Stomach (tissue), 9 donors: Measurements from ENCODE around the gene SYNDIG1. TPM values are rescaled to one million over a fixed set of nuclear protein-coding genes. Genes with fewer than 3 reads are reported as not detected.

Source experiments
- DNase-seq, 2 donors: peaks; one replicate each; pipeline versions ENCODE4 v3.0.0 to v3.0.0-alpha.2; 2013 to 2019
- H3K27ac ChIP-seq, 5 donors: fragments of 200-600 bp in 4 of 5; sonication (generic) in 4 of 5; one replicate each; pipeline ENCODE4 v1.5.1; 2013 to 2019; ENCODE audit warnings: mild to moderate bottlenecking in 1 of 5, moderate library complexity in 1 of 5
- H3K27me3 ChIP-seq, 3 donors: fragments of 200-600 bp; sonication (generic); one replicate each; pipeline ENCODE4 v1.5.1; 2017 to 2019; ENCODE audit warnings: mixed run types in 1 of 3
- H3K36me3 ChIP-seq, 4 donors: fragments of 200-600 bp; sonication (generic); 1 replicate in 3 of 4; 2 replicates in 1 of 4; pipeline ENCODE4 v1.5.1; 2016 to 2019
- H3K4me1 ChIP-seq, 4 donors: fragments of 200-600 bp; sonication (generic); one replicate each; pipeline ENCODE4 v1.5.1; 2016 to 2019
- H3K4me3 ChIP-seq, 4 donors: fragments of 200-600 bp; sonication (generic) in 3 of 4; one replicate each; pipeline ENCODE4 v1.5.1; 2016 to 2019; ENCODE audit warnings: mild to moderate bottlenecking in 1 of 4
- H3K9me3 ChIP-seq, 4 donors: fragments of 200-600 bp; sonication (generic); one replicate each; pipeline ENCODE4 v1.5.1; 2016 to 2019
- EP300 ChIP-seq: sonication (generic); formaldehyde crosslinking; IDR thresholded peaks from one replicate; pipeline ENCODE4 v1.6.1; 2017; ENCODE audit warnings: antibody characterized with exemption
- POLR2A ChIP-seq, 4 donors: fragments of 450-650 bp; IDR thresholded peaks; one replicate each; pipeline ENCODE4 v1.6.1; 2016; ENCODE audit warnings: antibody characterized with exemption in 4 of 4, control low read depth in 2 of 4, mild to moderate bottlenecking in 1 of 4, moderate library complexity in 1 of 4
- POLR2AphosphoS5 ChIP-seq, 3 donors: sonication (generic); formaldehyde crosslinking; IDR thresholded peaks; one replicate each; pipeline ENCODE4 v1.6.1; 2016; ENCODE audit warnings: antibody characterized with exemption in 3 of 3
- WGBS, 5 donors: extraction: QIAGEN DNeasy Blood & Tissue Kit in 3 of 5; methylation state at CpG; one replicate each; pipeline versions ENCODE4 v1.1.5 to v1.1.7; 2013 to 2018; 5-methylcytosine and 5-hydroxymethylcytosine counted together
- intact Hi-C: fragments of 100-400 bp; cut with DNase I; formaldehyde crosslinking; loops from one replicate; pipeline ENCODE4 v1.15.1; 2023; ENCODE audit warnings: low total_unique reads
- polyA plus RNA-seq, 3 donors: library from polyadenylated mRNA; stranded (reverse); fragments of 200-250 nt; gene quantifications; one replicate each; pipeline ENCODE4 v1.2.3, GENCODE V29; 2013
- total RNA-seq, 5 donors: library from RNA; depleted of rRNA; stranded (reverse); fragments of >200 nt; gene quantifications; one replicate each; pipeline versions ENCODE4 v1.1.0 to v1.2.3, GENCODE V29; 2014 to 2016
- TF ChIP-seq, protein P1 (sequence below), 7 experiments: fragments of 450-650 bp in 4 of 7; fragments of 200-600 bp in 3 of 7; sonication (generic) in 3 of 7; IDR thresholded peaks; one replicate each; pipeline ENCODE4 v1.5.1; 2016 to 2019; ENCODE audit warnings: antibody characterized with exemption in 7 of 7, control low read depth in 2 of 7, mild to moderate bottlenecking in 1 of 7
- donor health status: healthy with polysubstance abuse.
- donor health status: Bipolar disorder and iron deficiency.
- donor health status: healthy.

The SYNDIG1 gene
- total and polyA plus RNA-seq, 8 donors, result 0.29 to 2.0 (median 0.89) TPM; not detected in 4

DNA sequence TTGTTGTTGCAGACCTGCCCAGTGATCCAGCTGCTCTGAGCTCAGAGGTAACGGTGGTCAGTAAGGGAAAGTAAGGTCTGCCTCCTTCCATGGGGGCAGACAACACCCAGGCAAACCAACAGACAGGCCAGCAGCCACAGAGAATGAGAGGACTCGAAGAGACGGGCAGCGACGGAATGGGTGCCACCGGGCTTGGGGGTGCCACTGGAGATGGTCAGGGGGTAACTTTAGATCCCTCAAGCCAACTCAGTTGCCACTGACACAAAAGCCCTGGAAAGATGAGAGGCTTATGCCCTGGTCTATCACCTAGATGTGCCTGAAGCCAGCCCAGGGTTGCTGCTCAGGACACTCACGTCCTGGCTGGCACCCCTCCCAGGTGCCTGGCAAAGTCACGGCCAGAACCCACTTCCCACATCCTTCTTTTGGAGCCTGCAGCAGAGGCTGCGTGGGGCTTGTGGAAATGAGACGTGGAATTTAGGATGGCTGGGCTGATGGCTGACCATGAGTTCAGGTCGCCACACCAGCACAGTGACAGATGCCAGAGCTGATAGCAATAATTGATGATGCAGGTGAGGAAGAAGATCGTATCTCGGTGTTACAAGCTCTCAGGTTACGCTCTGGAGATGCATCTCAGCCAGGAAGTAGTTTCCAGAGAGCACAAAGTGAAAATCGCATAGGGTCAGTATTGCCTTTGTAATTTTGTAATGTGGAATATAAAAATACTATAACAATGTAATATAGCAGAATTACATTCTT, 209.1 kb downstream of the SYNDIG1 start:
- H3K27ac ChIP-seq, result no peak overlapping the region
- intact Hi-C loops, result no loop called here
- H3K36me3 ChIP-seq, result no peaks in the 10 kb centered on the region
- 75 to 86% (median 84%) methylated on average over 15 of the region's 15 CpGs for WGBS, 5 donors
- no peaks in the 10 kb centered on the region for H3K9me3 ChIP-seq
- peaks cover 0 to 11% (median 0%) of the 10 kb centered on the region in 4 donors for H3K4me1 ChIP-seq
- H3K27me3 ChIP-seq, result no peaks in the 10 kb centered on the region
- TF ChIP-seq, protein P1, sequence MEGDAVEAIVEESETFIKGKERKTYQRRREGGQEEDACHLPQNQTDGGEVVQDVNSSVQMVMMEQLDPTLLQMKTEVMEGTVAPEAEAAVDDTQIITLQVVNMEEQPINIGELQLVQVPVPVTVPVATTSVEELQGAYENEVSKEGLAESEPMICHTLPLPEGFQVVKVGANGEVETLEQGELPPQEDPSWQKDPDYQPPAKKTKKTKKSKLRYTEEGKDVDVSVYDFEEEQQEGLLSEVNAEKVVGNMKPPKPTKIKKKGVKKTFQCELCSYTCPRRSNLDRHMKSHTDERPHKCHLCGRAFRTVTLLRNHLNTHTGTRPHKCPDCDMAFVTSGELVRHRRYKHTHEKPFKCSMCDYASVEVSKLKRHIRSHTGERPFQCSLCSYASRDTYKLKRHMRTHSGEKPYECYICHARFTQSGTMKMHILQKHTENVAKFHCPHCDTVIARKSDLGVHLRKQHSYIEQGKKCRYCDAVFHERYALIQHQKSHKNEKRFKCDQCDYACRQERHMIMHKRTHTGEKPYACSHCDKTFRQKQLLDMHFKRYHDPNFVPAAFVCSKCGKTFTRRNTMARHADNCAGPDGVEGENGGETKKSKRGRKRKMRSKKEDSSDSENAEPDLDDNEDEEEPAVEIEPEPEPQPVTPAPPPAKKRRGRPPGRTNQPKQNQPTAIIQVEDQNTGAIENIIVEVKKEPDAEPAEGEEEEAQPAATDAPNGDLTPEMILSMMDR (IDR thresholded peaks at IDR 0.05), result no peak
- no peak for TF ChIP-seq POLR2A (IDR thresholded peaks at IDR 0.05)
- TF ChIP-seq EP300, result no peak
- TF ChIP-seq POLR2AphosphoS5 (IDR thresholded peaks at IDR 0.05), result no peak
- H3K4me3 ChIP-seq, result no peak overlapping the region
- no peak for DNase-seq

DNA sequence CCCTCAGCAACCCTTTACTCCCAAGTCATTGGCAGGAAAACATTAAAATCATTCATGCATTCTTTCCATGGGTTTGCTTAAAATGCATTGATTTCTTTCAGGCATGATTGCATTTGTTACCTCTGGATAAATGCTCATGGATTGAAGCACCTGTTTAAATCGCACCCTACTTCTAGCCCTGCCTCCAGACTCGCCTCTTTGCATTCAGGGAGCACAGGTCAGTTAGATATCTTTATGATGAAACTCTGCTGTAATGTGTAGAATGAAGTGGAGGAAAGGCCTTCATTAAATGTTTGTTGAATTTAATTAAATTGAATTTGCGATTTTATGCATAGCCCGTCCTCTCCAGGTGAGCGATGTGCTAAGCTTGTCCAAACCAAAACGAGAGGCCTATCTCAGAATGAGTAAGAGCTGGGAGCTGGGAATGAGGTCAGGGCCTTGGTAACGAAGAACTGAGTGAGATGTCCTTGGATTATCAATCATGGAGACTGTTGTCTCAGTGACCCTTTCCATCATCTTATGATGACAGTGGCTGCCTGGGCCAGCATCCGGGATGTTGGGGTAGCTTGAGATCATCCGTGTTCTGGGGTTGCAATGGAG, 210.1 kb downstream of the SYNDIG1 start:
- Histone ChIP-seq H3K27me3 (no peaks in the 10 kb centered on the region), H3K36me3 (no peaks in the 10 kb centered on the region), H3K4me1 (peaks cover 0 to 11% (median 0%) of the 10 kb centered on the region in 4 donors), H3K27ac (no peak overlapping the region), H3K9me3 (no peaks in the 10 kb centered on the region), H3K4me3 (no peak overlapping the region)
- intact Hi-C loops, result no loop called here
- 80 to 92% (median 86%) methylated on average over 8 to 9 of the region's 9 CpGs for WGBS, 5 donors
- TF ChIP-seq POLR2A (IDR thresholded peaks at IDR 0.05), result no peak
- no peak for TF ChIP-seq EP300
- no peak for TF ChIP-seq POLR2AphosphoS5 (IDR thresholded peaks at IDR 0.05)
- TF ChIP-seq, protein P1 (IDR thresholded peaks at IDR 0.05), result no peak
- no peak for DNase-seq

- no peak overlapping the region for H3K4me3 ChIP-seq
- H3K9me3 ChIP-seq, result no peaks in the 10 kb centered on the region
- no peak for DNase-seq
- H3K27me3 ChIP-seq, result no peaks in the 10 kb centered on the region
- H3K27ac ChIP-seq, result no peak overlapping the region
- H3K36me3 ChIP-seq, result no peaks in the 10 kb centered on the region
- 82 to 91% (median 85%) methylated on average over 8 to 14 of the region's 14 CpGs for WGBS, 5 donors
- no peak for TF ChIP-seq EP300
- TF ChIP-seq, protein P1 (IDR thresholded peaks at IDR 0.05), result no peak
- intact Hi-C loops, result no loop called here
- peaks cover 0 to 10% (median 0%) of the 10 kb centered on the region in 4 donors for H3K4me1 ChIP-seq
Measured at GRCh38 chr20:24681634-24682495, 212.4 kb downstream of the SYNDIG1 start.

GRCh38 chr20:24682496-24682985, 213.1 kb downstream of the SYNDIG1 start:
- H3K27ac ChIP-seq, result no peak overlapping the region
- peaks cover 0 to 3% (median 0%) of the 10 kb centered on the region in 4 donors for H3K4me1 ChIP-seq
- no peaks in the 10 kb centered on the region for H3K36me3 ChIP-seq
- intact Hi-C loops, result no loop called here
- DNase-seq, result no peak
- no peaks in the 10 kb centered on the region for H3K27me3 ChIP-seq
- TF ChIP-seq POLR2AphosphoS5 (IDR thresholded peaks at IDR 0.05) (no peak), EP300 (no peak), POLR2A (IDR thresholded peaks at IDR 0.05) (no peak)
- TF ChIP-seq, protein P1 (IDR thresholded peaks at IDR 0.05), result no peak
- 86 to 96% (median 92%) methylated on average over 5 of the region's 5 CpGs for WGBS, 5 donors
- H3K4me3 ChIP-seq, result no peak overlapping the region
- H3K9me3 ChIP-seq, result peaks cover 0 to 2% (median under 1%) of the 10 kb centered on the region in 4 donors
